Retinal pigment epithelial cell (primary cell): ENCODE results near the gene TMEM245.
"Not testable (repeated sequence)": the region's sequence is repeated elsewhere in the genome, so short reads cannot be mapped to it uniquely, and the experiment has no call there.

ENCODE experiments used
- DNase-seq: peaks from one replicate; pipeline ENCODE4 v3.0.0-alpha.2; 2010; ENCODE audit warnings: low read depth
- H3K4me3 ChIP-seq: 2 replicates; pipeline ENCODE4 v1.5.1; 2011; ENCODE audit warnings: mild to moderate bottlenecking, low read length, control low read depth, moderate library complexity
- CTCF ChIP-seq: conservative IDR thresholded peaks from 2 replicates; pipeline ENCODE4 v1.5.1; 2011; ENCODE audit warnings: low read depth, low read length, control low read depth, inconsistent platforms

The TMEM245 gene

GRCh38 chr9:108991479-108991878 lies 128.3 kb downstream of the TMEM245 start:
- TF ChIP-seq CTCF: no peak
- no peak for DNase-seq
- no peak overlapping the region for H3K4me3 ChIP-seq

DNA sequence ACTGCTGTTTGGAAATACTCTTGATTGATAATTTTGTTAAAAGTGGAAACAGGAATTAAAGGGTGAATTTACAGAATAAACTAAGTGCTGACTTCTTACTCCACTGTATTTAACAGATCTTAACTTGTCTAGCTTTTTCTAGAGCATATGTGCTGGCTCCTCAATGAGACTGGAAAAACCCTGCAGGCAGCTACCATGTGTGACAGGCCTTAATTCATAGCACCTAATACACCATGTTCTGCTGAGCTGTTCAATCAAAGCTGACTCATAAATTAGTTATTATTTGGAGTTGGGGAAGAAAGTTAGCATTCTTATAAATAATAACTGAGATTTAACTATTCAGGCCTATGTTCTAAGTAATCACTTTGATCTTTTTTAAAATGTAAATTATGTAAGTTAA lies 135.9 kb downstream of the TMEM245 start:
- H3K4me3 ChIP-seq: no peak overlapping the region
- no peak for TF ChIP-seq CTCF

GRCh38 chr9:108980893-108981292 lies 138.9 kb downstream of the TMEM245 start:
- TF ChIP-seq CTCF: no peak

More for the DNA sequence above, 135.9 kb downstream of the TMEM245 start:
- DNase-seq: no peak

DNA sequence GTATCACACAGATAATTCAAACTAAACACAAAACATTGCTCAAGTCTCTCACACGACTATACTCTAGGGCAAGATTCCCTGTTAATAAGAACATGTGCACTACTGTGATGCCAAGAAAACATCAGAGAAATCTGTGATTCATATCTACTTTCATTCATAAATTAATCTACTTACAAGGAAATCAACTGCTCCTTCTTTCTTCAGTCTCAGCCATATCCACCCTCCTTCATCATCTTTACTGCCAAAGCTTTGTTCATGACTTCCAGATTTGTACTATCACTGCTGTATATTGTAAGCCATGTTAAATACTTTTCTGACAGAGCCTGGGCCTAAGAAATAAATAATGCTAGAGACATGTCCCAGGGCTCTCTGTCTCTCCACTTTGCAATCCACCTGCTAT lies 141.5 kb downstream of the TMEM245 start:
- no peak overlapping the region for H3K4me3 ChIP-seq
- no peak for TF ChIP-seq CTCF
- no peak for DNase-seq

More at GRCh38 chr9:108980893-108981292, 138.9 kb downstream of the TMEM245 start:
- H3K4me3 ChIP-seq: no peak overlapping the region
- DNase-seq: no peak

- no peak overlapping the region for H3K4me3 ChIP-seq
- DNase-seq: no peak
- no peak for TF ChIP-seq CTCF
Measured at GRCh38 chr9:108973895-108974294, 145.9 kb downstream of the TMEM245 start.

DNA sequence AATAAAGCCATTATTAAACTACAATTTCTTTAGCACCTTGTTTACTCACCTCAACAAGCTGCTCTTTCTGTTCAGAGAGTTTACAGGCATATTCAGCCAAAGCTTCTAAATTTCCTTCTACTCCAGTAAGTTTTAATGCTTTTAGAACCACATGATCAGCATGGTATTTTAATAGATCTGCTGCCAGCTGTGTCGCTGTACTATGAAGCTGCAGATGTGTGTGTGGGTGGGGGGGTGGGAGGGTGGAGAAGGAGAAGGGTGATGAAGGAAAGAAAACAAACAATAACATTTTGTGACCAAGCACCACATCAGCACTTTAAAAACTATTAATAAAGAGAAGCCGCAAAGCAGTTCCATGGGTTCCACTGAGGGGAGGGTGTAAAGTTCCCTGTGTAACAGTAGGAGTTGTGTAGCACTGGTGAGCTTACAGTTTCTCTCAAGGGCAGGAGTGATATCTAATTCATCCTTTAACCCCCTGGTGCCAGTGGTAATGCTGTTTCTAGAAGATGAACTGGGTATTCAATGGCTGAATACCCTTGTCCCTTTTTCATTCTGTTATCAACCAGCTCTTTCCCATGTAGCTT lies 147.0 kb downstream of the TMEM245 start:
- no peak for DNase-seq
- no peak overlapping the region for H3K4me3 ChIP-seq
- TF ChIP-seq CTCF: no peak

GRCh38 chr9:108972186-108972585 lies 147.6 kb downstream of the TMEM245 start:
- DNase-seq: no peak

DNA sequence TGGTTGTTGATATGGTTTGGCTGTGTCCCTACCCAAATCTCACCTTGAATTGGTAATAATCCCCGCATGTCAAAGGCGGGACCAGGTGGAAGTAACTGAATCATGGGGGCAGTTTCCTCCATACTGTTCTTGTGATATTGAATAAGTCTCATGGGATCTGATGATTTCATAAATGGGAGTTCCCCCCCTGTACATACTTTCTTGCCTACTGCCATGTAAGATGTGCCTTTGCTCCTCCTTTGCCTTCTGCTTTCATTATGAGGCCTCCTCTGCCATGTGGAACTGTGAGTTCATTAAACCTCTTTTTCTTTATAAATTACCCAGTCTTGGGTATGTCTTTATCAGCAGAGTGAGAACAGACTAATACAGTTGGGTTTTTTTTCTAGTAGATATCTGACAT lies 148.4 kb downstream of the TMEM245 start:
- not testable (repeated sequence) for H3K4me3 ChIP-seq, DNase-seq

More at GRCh38 chr9:108972186-108972585, 147.6 kb downstream of the TMEM245 start:
- TF ChIP-seq CTCF: no peak
- no peak overlapping the region for H3K4me3 ChIP-seq
